Mammary epithelial cell (primary cell): ENCODE data around the gene RPS3A.

Source experiments
- CTCF ChIP-seq, 2 donors: IDR thresholded peaks in 1 of 2; conservative IDR thresholded peaks in 1 of 2; 2 replicates each; pipeline ENCODE4 v1.5.1; 2011 to 2012; ENCODE audit warnings: inconsistent platforms in 2 of 2, low read length in 2 of 2, mild to moderate bottlenecking in 2 of 2, control low read depth in 1 of 2, low read depth in 1 of 2; ENCODE audit not compliant: insufficient read depth in 1 of 2; ENCODE audit errors: extremely low read depth in 1 of 2
- EZH2 ChIP-seq: IDR thresholded peaks from 2 replicates; pipeline ENCODE4 v1.6.1; 2012; ENCODE audit warnings: low read length, inconsistent platforms, borderline replicate concordance

- TF ChIP-seq EZH2 (no peak), CTCF (conservative IDR thresholded peaks at IDR 0.05 in 1 of 2, IDR thresholded peaks at IDR 0.05 in 1 of 2; ENCODE audit: extremely low read depth in 1 of 2, insufficient read depth in 1 of 2, low read depth in 1 of 2, low read length in 2 of 2) (no peak)
Observed at GRCh38 chr4:151153585-151153984, 54.2 kb downstream of the RPS3A start.
